Stimulated activated CD8-positive, alpha-beta memory T cell treated with anti-CD3 and anti-CD28 coated beads, Interleukin-2, amount 100 ng/mL, for 48 hours (primary cell): ENCODE results near the gene EVPL.

Source experiments
- DNase-seq, 2 donors: peaks; one replicate each; pipeline ENCODE4 v3.0.0-alpha.2; 2020; ENCODE audit warnings: low read depth in 2 of 2

The EVPL gene

GRCh38 chr17:76017481-76018339 lies 9.4 kb downstream of the EVPL start:
- DNase-seq, result no peak

GRCh38 chr17:76014925-76015261 lies 12.2 kb downstream of the EVPL start:
- no peak for DNase-seq

- DNase-seq, result peak; percentile 54 to 65
Observed at GRCh38 chr17:76014100-76014924, 12.8 kb downstream of the EVPL start.

- DNase-seq, result no peak
Observed at GRCh38 chr17:76013377-76013932, 13.7 kb downstream of the EVPL start.

- no peak for DNase-seq
Observed at GRCh38 chr17:76011951-76012350, 15.2 kb downstream of the EVPL start.

GRCh38 chr17:76009969-76010661 lies 17.0 kb downstream of the EVPL start:
- no peak for DNase-seq

GRCh38 chr17:76009447-76009846 lies 17.7 kb downstream of the EVPL start:
- DNase-seq, result no peak

GRCh38 chr17:76008630-76009425 lies 18.3 kb downstream of the EVPL start:
- DNase-seq, result no peak

- DNase-seq, result no peak
Observed at GRCh38 chr17:76008208-76008607, 18.9 kb downstream of the EVPL start.

- DNase-seq, result no peak
Observed at GRCh38 chr17:76007850-76008165, 19.3 kb downstream of the EVPL start.

GRCh38 chr17:76007131-76007849 lies 19.8 kb downstream of the EVPL start:
- DNase-seq, result no peak

GRCh38 chr17:76005263-76006149 lies 21.6 kb downstream of the EVPL start:
- DNase-seq, result peak; percentile 70 to 80

GRCh38 chr17:76004750-76005262 lies 22.3 kb downstream of the EVPL start:
- DNase-seq, result no peak

GRCh38 chr17:76003915-76004314 lies 23.2 kb downstream of the EVPL start:
- no peak for DNase-seq

- no peak for DNase-seq
Observed at GRCh38 chr17:76002100-76002499, 25.0 kb downstream of the EVPL start.

- DNase-seq, result no peak
Observed at GRCh38 chr17:76000755-76001521, 26.2 kb downstream of the EVPL start, which contains the start of gene CDK3. TSS of gene CDK3 (plus strand) at chr17:76000855. CDS start at chr17:76001426, 571 bp downstream.

- peak; percentile 62 to 65 for DNase-seq
Observed at GRCh38 chr17:76000016-76000754, 26.9 kb downstream of the EVPL start.

GRCh38 chr17:75998327-75998795 lies 28.7 kb downstream of the EVPL start:
- DNase-seq, result no peak
